Muscle layer of colon (tissue), 2 donors: ENCODE data around the gene TMEM145.

ENCODE experiments used
- H3K27ac ChIP-seq: one replicate; pipeline ENCODE4 v1.7.0; 2013; ENCODE audit warnings: low read depth, mild to moderate bottlenecking, low read length, moderate library complexity
- H3K27me3 ChIP-seq, 2 donors: one replicate each; pipeline ENCODE4 v1.7.0; 2013; ENCODE audit warnings: low read length in 2 of 2, mild to moderate bottlenecking in 2 of 2; ENCODE audit not compliant: insufficient read depth in 2 of 2, control insufficient read depth in 1 of 2
- H3K36me3 ChIP-seq: one replicate; pipeline ENCODE4 v1.7.0; 2013; ENCODE audit warnings: mild to moderate bottlenecking, low read length; ENCODE audit not compliant: insufficient read depth
- H3K4me1 ChIP-seq: one replicate; pipeline ENCODE4 v1.7.0; 2013; ENCODE audit warnings: mild to moderate bottlenecking, low read length; ENCODE audit not compliant: insufficient read depth
- H3K4me3 ChIP-seq, 2 donors: one replicate each; pipeline ENCODE4 v1.7.0; 2013; ENCODE audit warnings: low read length in 2 of 2, low read depth in 1 of 2, mild to moderate bottlenecking in 1 of 2, moderate library complexity in 1 of 2
- H3K9ac ChIP-seq: one replicate; pipeline ENCODE4 v1.7.0; 2013; ENCODE audit warnings: low read length
- H3K9me3 ChIP-seq: one replicate; pipeline ENCODE4 v1.7.0; 2013; ENCODE audit warnings: mild to moderate bottlenecking, low read length
- donor health status: abdominal sarcoma.
- donor health status: Adenocarcinoma of cecum.

TMEM145 gene

DNA sequence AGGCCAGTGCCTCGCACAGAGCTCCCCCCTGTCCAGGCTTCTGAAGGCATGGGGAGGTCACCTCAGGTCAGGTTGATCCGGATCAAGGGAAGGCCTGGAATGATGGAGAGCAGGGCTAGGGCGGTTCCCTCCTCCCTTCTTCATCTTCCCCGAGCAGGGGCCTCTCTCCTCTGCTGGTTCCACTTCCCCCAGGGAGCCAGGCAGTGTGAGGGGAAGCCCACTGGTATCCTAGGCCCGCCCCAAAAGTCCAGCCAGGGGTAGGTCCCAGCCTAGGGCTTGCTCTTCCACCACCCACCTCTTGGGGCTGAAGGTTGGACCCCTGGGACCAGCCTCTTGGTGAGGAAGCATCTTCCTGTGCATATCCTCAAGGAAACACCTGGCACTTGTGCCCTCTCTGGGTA, 27.6 kb upstream of the TMEM145 start:
- peaks cover 45% of the 10 kb centered on the region for H3K4me1 ChIP-seq
- peak overlapping the region; percentile 4 to 71 for H3K4me3 ChIP-seq

GRCh38 chr19:42285988-42286348, 27.1 kb upstream of the TMEM145 start:
- H3K9me3 ChIP-seq = no peaks in the 10 kb centered on the region
- peak overlapping the region; percentile 96 for H3K27ac ChIP-seq
- peaks cover 39% of the 10 kb centered on the region for H3K36me3 ChIP-seq
- peak overlapping the region in 1 of 2 donors; percentile 71 for H3K4me3 ChIP-seq
- H3K9ac ChIP-seq = peak overlapping the region; percentile 61
- no peaks in the 10 kb centered on the region for H3K27me3 ChIP-seq
- H3K4me1 ChIP-seq = peaks cover 45% of the 10 kb centered on the region

More for the DNA sequence above, 27.6 kb upstream of the TMEM145 start:
- Histone ChIP-seq H3K9me3 (no peaks in the 10 kb centered on the region), H3K27ac (peak overlapping the region; percentile 96), H3K27me3 (no peaks in the 10 kb centered on the region), H3K9ac (peak overlapping the region; percentile 61), H3K36me3 (peaks cover 35% of the 10 kb centered on the region)

DNA sequence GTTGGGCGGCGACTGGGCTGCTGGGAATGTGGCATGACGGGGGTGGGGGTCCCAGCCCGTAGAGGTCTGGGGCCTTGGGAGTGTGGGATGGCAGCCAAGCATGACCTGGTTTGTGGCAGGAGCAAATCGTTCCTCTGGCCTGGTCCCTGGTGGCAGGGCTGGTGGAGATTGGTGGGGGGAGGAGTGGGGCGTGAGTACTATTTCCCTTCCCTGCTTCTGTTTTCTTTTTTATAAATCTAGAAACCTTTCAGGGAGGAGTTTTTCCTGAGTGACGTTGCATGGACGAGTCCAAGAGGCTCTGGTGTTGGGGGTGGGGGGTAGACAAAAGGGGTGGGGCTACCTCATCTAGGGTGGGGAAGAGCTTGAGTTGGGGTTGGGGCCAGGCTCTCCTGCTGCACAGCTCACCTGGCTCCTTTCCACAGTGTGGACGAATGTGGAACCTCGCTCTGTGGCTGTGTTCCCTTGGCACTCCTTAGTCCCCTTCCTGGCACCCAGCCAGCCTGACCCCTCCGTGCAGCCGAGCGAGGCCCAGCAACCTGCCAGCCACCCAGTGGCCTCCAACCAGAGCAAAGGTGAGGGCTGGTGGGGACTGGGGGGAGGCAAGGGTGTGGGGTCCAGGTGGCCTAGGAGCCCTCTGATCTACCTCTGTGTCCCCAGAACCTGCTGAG, 26.6 kb upstream of the TMEM145 start:
- no peaks in the 10 kb centered on the region for H3K27me3 ChIP-seq
- peak overlapping the region in 1 of 2 donors; percentile 71 for H3K4me3 ChIP-seq

GRCh38 chr19:42287017-42287826, 25.9 kb upstream of the TMEM145 start:
- no peaks in the 10 kb centered on the region for H3K27me3 ChIP-seq
- peaks cover 51% of the 10 kb centered on the region for H3K36me3 ChIP-seq
- peaks cover 34% of the 10 kb centered on the region for H3K4me1 ChIP-seq
- H3K9me3 ChIP-seq = no peaks in the 10 kb centered on the region
- no peak overlapping the region for H3K27ac ChIP-seq
- H3K9ac ChIP-seq = no peak overlapping the region
- no peak overlapping the region for H3K4me3 ChIP-seq

More for the DNA sequence above, 26.6 kb upstream of the TMEM145 start:
- Histone ChIP-seq H3K36me3 (peaks cover 43% of the 10 kb centered on the region), H3K9me3 (no peaks in the 10 kb centered on the region), H3K4me1 (peaks cover 42% of the 10 kb centered on the region), H3K27ac (peak overlapping the region; percentile 96), H3K9ac (no peak overlapping the region)

DNA sequence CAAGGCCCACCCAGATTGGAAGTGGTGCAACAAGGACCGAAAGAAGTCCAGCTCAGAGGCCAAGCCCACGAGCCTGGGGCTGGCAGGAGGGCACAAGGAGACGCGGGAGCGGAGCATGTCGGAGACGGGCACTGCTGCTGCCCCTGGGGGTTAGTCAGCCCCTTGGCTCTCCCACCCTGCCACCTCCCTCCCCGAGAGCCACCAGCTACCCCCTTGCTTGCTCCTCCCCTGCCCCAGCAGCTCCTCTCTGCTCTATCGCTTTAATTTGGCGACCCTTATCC, 25.3 kb upstream of the TMEM145 start:
- Histone ChIP-seq H3K9me3 (no peaks in the 10 kb centered on the region), H3K4me1 (peaks cover 30% of the 10 kb centered on the region), H3K27me3 (no peaks in the 10 kb centered on the region), H3K9ac (no peak overlapping the region), H3K36me3 (peaks cover 55% of the 10 kb centered on the region), H3K27ac (no peak overlapping the region), H3K4me3 (no peak overlapping the region)

GRCh38 chr19:42288387-42288786, 24.7 kb upstream of the TMEM145 start:
- Histone ChIP-seq H3K4me3 (no peak overlapping the region), H3K36me3 (peaks cover 62% of the 10 kb centered on the region), H3K9ac (no peak overlapping the region), H3K27me3 (no peaks in the 10 kb centered on the region), H3K4me1 (peaks cover 24% of the 10 kb centered on the region), H3K27ac (no peak overlapping the region), H3K9me3 (no peaks in the 10 kb centered on the region)

DNA sequence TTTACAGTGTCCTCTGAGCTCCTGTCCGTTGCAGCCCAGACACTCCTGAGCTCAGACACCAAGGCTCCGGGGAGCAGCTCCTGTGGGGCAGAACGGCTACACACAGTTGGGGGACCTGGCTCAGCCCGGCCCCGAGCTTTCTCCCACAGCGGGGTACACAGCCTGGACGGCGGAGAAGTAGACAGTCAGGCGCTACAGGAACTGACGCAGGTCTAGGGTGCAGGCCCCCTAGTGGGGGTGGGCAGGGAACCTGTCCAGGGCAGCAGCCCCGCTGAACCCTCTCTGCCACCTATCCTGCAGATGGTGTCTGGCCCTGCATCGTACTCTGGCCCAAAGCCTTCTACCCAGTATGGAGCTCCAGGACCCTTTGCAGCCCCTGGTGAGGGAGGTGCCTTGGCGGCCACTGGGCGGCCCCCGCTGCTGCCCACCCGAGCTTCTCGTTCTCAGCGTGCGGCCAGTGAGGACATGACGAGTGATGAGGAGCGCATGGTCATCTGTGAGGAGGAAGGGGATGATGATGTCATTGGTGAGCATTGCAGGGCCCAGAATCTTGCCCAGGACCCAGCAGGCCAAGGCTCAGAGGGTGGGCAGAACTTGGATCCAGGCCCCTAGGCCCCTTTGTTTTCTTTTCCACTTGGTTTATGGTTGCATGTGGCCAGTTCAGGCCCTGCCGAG, 24.1 kb upstream of the TMEM145 start:
- peaks cover 23% of the 10 kb centered on the region for H3K4me1 ChIP-seq
- H3K9ac ChIP-seq = no peak overlapping the region
- peaks cover 63% of the 10 kb centered on the region for H3K36me3 ChIP-seq
- no peaks in the 10 kb centered on the region for H3K9me3 ChIP-seq
- H3K27me3 ChIP-seq = no peaks in the 10 kb centered on the region
- H3K27ac ChIP-seq = no peak overlapping the region
- no peak overlapping the region for H3K4me3 ChIP-seq

DNA sequence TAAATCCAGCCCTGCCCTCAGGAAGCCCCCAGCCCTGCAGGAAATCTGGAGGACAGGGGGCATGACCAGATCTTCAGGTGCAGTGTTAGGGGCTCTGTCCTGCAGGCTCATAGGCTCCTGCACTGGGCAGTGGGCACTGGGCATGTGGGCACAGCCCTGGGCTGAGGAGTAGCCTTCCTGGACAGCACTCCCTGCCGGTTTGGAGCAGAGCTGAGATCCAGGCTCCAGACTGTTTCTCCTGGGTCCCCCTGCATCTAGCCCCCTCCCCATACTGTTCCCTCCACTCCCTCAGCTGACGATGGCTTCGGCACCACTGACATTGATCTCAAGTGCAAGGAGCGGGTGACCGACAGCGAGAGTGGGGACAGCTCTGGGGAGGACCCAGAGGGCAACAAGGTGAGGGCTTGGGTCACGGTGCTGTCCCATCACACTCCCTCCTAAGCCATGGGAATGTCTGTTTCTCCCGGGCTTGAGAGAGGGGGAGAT, 23.5 kb upstream of the TMEM145 start:
- Histone ChIP-seq H3K4me1 (peaks cover 23% of the 10 kb centered on the region), H3K9ac (no peak overlapping the region), H3K4me3 (no peak overlapping the region), H3K27ac (no peak overlapping the region), H3K27me3 (no peaks in the 10 kb centered on the region), H3K36me3 (peaks cover 68% of the 10 kb centered on the region), H3K9me3 (no peaks in the 10 kb centered on the region)

DNA sequence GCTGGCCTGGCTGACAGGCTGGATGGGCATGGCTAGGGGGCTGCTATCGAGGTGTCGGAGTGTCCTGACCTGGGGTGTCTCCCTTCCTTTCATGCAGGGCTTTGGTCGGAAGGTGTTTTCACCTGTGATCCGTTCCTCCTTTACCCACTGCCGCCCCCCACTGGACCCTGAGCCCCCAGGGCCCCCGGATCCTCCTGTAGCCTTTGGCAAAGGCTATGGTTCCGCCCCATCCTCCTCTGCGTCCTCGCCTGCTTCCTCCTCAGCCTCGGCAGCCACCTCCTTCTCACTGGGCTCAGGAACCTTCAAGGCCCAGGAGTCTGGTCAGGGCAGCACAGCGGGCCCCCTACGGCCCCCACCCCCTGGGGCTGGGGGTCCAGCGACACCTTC, 23.0 kb upstream of the TMEM145 start:
- no peak overlapping the region for H3K4me3 ChIP-seq
- no peaks in the 10 kb centered on the region for H3K9me3 ChIP-seq
- H3K9ac ChIP-seq = no peak overlapping the region
- H3K36me3 ChIP-seq = peaks cover 69% of the 10 kb centered on the region
- H3K27me3 ChIP-seq = no peaks in the 10 kb centered on the region
- peaks cover 18% of the 10 kb centered on the region for H3K4me1 ChIP-seq
- no peak overlapping the region for H3K27ac ChIP-seq

DNA sequence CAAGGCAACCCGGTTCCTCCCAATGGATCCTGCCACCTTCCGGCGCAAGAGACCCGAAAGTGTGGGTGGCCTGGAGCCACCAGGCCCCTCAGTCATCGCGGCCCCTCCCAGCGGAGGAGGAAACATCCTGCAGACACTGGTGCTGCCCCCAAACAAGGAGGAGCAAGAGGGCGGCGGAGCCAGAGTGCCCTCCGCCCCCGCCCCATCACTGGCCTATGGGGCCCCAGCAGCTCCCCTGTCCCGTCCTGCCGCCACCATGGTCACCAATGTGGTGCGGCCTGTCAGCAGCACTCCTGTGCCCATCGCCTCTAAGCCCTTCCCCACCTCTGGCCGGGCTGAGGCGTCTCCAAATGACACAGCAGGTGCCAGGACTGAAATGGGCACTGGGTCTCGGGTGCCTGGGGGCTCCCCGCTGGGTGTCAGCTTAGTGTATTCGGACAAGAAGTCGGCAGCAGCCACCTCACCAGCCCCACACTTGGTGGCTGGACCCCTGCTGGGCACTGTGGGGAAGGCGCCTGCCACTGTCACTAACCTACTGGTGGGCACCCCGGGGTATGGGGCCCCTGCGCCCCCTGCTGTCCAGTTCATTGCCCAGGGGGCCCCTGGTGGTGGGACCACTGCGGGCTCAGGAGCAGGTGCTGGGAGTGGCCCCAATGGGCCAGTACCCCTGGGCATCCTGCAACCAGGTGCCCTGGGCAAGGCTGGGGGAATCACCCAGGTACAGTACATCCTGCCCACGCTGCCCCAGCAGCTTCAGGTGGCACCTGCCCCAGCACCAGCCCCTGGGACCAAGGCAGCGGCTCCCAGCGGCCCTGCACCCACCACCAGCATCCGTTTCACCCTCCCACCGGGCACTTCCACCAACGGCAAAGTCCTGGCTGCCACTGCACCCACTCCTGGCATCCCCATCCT, 22.3 kb upstream of the TMEM145 start:
- Histone ChIP-seq H3K9me3 (no peaks in the 10 kb centered on the region), H3K9ac (no peak overlapping the region), H3K4me3 (no peak overlapping the region), H3K27me3 (no peaks in the 10 kb centered on the region), H3K4me1 (peaks cover 12% of the 10 kb centered on the region), H3K27ac (no peak overlapping the region), H3K36me3 (peaks cover 69% of the 10 kb centered on the region)

DNA sequence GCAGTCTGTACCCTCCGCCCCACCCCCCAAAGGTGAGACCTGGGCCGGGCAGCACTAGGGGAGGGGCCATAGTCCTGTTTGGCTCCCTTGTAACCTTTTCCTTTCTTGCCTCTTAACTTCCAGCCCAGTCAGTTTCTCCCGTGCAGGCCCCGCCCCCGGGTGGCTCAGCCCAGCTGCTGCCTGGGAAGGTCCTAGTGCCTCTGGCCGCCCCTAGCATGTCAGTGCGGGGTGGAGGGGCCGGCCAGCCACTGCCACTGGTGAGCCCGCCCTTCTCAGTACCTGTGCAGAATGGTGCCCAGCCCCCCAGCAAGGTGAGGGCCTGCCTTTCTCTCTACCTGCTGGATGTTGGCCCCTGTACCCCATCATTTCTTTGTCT, 21.7 kb upstream of the TMEM145 start:
- Histone ChIP-seq H3K9ac (no peak overlapping the region), H3K36me3 (peaks cover 69% of the 10 kb centered on the region), H3K4me1 (peaks cover 5% of the 10 kb centered on the region), H3K27ac (no peak overlapping the region), H3K27me3 (no peaks in the 10 kb centered on the region), H3K4me3 (no peak overlapping the region), H3K9me3 (no peaks in the 10 kb centered on the region)
